Measurements from ENCODE around the gene CEMIP. TPM values are rescaled to one million over a fixed set of nuclear protein-coding genes. Genes with fewer than 3 reads are reported as not detected.

CEMIP gene
- total RNA-seq, 4 donors from 2014 or later, result 0.11 to 2.0 (median 0.98) TPM

- DNase-seq, result no peak
- H3K36me3 ChIP-seq, result no peaks in the 10 kb centered on the region
- H3K4me1 ChIP-seq, result no peaks in the 10 kb centered on the region
- H3K27me3 ChIP-seq, result no peaks in the 10 kb centered on the region
- 31 to 44% methylated on average over 3 of the region's 3 CpGs for WGBS, 2 donors
- H3K27ac ChIP-seq, result no peak overlapping the region
- TF ChIP-seq POLR2A (IDR thresholded peaks at IDR 0.05) (no peak), CTCF (IDR thresholded peaks at IDR 0.05) (no peak)
- H3K4me3 ChIP-seq (replicated peaks in 1 of 3), result no peak overlapping the region
- no peaks in the 10 kb centered on the region for H3K9me3 ChIP-seq
- intact Hi-C loops (cut with DNase I), result no loop called here
Measured at GRCh38 chr15:80832686-80833085, 53.5 kb downstream of the CEMIP start.

- no peaks in the 10 kb centered on the region for H3K9me3 ChIP-seq
- H3K36me3 ChIP-seq, result no peaks in the 10 kb centered on the region
- TF ChIP-seq POLR2A (IDR thresholded peaks at IDR 0.05), result no peak
- TF ChIP-seq CTCF (IDR thresholded peaks at IDR 0.05), result no peak
- no peaks in the 10 kb centered on the region for H3K27me3 ChIP-seq
- no peak overlapping the region for H3K27ac ChIP-seq
- H3K4me1 ChIP-seq, result no peaks in the 10 kb centered on the region
- WGBS, 2 donors, result 91 to 93% methylated on average over 2 of the region's 2 CpGs
- no peak overlapping the region for H3K4me3 ChIP-seq (replicated peaks in 1 of 3)
- no peak for DNase-seq
- intact Hi-C loops (cut with DNase I), result no loop called here
Measured at GRCh38 chr15:80834402-80834801, 55.2 kb downstream of the CEMIP start.

- TF ChIP-seq CTCF (IDR thresholded peaks at IDR 0.05) (no peak), POLR2A (IDR thresholded peaks at IDR 0.05) (no peak)
- H3K27ac ChIP-seq, result no peak overlapping the region
- no peaks in the 10 kb centered on the region for H3K9me3 ChIP-seq
- no peak for DNase-seq
- no peak overlapping the region for H3K4me3 ChIP-seq (replicated peaks in 1 of 3)
- no peaks in the 10 kb centered on the region for H3K36me3 ChIP-seq
- H3K27me3 ChIP-seq, result no peaks in the 10 kb centered on the region
- intact Hi-C loops (cut with DNase I), result no loop called here
- no peaks in the 10 kb centered on the region for H3K4me1 ChIP-seq
- WGBS, 2 donors, result 93 to 100% methylated on average over 1 of the region's 1 CpG
Measured at GRCh38 chr15:80834906-80835305, 55.7 kb downstream of the CEMIP start.

GRCh38 chr15:80835336-80835735, 56.2 kb downstream of the CEMIP start:
- intact Hi-C loops (cut with DNase I), result no loop called here
- no peaks in the 10 kb centered on the region for H3K27me3 ChIP-seq
- no peak for DNase-seq
- TF ChIP-seq POLR2A (IDR thresholded peaks at IDR 0.05), result no peak
- no peak for TF ChIP-seq CTCF (IDR thresholded peaks at IDR 0.05)
- H3K4me1 ChIP-seq, result no peaks in the 10 kb centered on the region
- no peaks in the 10 kb centered on the region for H3K36me3 ChIP-seq
- H3K9me3 ChIP-seq, result no peaks in the 10 kb centered on the region
- H3K27ac ChIP-seq, result no peak overlapping the region
- no peak overlapping the region for H3K4me3 ChIP-seq (replicated peaks in 1 of 3)
- 83 to 85% methylated on average over 4 of the region's 4 CpGs for WGBS, 2 donors

GRCh38 chr15:80836223-80836622, 57.1 kb downstream of the CEMIP start:
- Histone ChIP-seq H3K4me1 (no peaks in the 10 kb centered on the region), H3K27me3 (no peaks in the 10 kb centered on the region), H3K27ac (no peak overlapping the region), H3K4me3 (replicated peaks in 1 of 3) (no peak overlapping the region), H3K9me3 (no peaks in the 10 kb centered on the region), H3K36me3 (no peaks in the 10 kb centered on the region)
- no peak for DNase-seq
- intact Hi-C loops (cut with DNase I), result no loop called here
- TF ChIP-seq POLR2A (IDR thresholded peaks at IDR 0.05) (no peak), CTCF (IDR thresholded peaks at IDR 0.05) (no peak)
- 88% methylated on average over 9 of the region's 9 CpGs for WGBS, 2 donors
